Uterus (tissue), 4 donors: ENCODE measurements around the gene AZU1. TPM values are rescaled to one million over a fixed set of nuclear protein-coding genes. Genes with fewer than 3 reads are reported as not detected.
"Not testable (repeated sequence)": the region's sequence is repeated elsewhere in the genome, so short reads cannot be mapped to it uniquely, and the experiment has no call there.

Experiments used
- DNase-seq, 2 donors: peaks; one replicate each; pipeline ENCODE4 v3.0.0-alpha.2; 2019 to 2020
- H3K27ac ChIP-seq, 2 donors: fragments of 200-600 bp; sonication (generic); 1 replicate in 1 of 2; 2 replicates in 1 of 2; pipeline ENCODE4 v1.5.1; 2016 to 2018
- H3K27me3 ChIP-seq, 2 donors: fragments of 200-600 bp; sonication (generic); one replicate each; pipeline ENCODE4 v1.5.1; 2018 to 2019; ENCODE audit warnings: control low read depth in 1 of 2
- H3K36me3 ChIP-seq, 2 donors: fragments of 200-600 bp; sonication (generic); one replicate each; pipeline ENCODE4 v1.5.1; 2019; ENCODE audit warnings: control low read depth in 1 of 2
- H3K4me1 ChIP-seq, 2 donors: fragments of 200-600 bp; sonication (generic); one replicate each; pipeline ENCODE4 v1.5.1; 2018 to 2019; ENCODE audit warnings: control low read depth in 1 of 2
- H3K4me3 ChIP-seq, 2 donors: fragments of 200-600 bp; sonication (generic); 1 replicate in 1 of 2; 2 replicates in 1 of 2; pipeline ENCODE4 v1.5.1; 2018 to 2019; ENCODE audit warnings: mild to moderate bottlenecking in 1 of 2
- H3K9me3 ChIP-seq, 2 donors: fragments of 200-600 bp; sonication (generic); one replicate each; pipeline ENCODE4 v1.5.1; 2019; ENCODE audit warnings: control low read depth in 1 of 2
- POLR2A ChIP-seq, 2 donors: fragments of 450-650 bp; IDR thresholded peaks; one replicate each; pipeline ENCODE4 v1.6.1; 2016; ENCODE audit warnings: antibody characterized with exemption in 2 of 2, mild to moderate bottlenecking in 1 of 2, moderate library complexity in 1 of 2
- intact Hi-C: fragments of 100-400 bp; cut with DNase I; formaldehyde crosslinking; loops from one replicate; pipeline ENCODE4 v1.15.1; 2023; ENCODE audit warnings: low total_unique reads
- microRNA counts, 2 donors: library from miRNA; unstranded; fragments of <30 nt; microRNA quantifications; one replicate each; lab custom pipeline; 2016 to 2017
- microRNA-seq: library from miRNA; unstranded; fragments of <30 nt; microRNA quantifications from one replicate; pipeline ENCODE4, GENCODE V29; 2016; ENCODE audit warnings: borderline microRNAs expressed, borderline replicate concordance
- small RNA-seq: library from RNA; depleted of rRNA; stranded (forward); fragments of <200 nt; gene quantifications from one replicate; pipeline ENCODE3, GENCODE V24; 2016
- total RNA-seq, 4 donors: library from RNA; depleted of rRNA in 3 of 4; stranded (reverse); fragments of >200 nt in 3 of 4; gene quantifications; one replicate each; pipeline versions ENCODE4 v1.1.0 to v1.2.4, GENCODE V29; 2014 to 2023
- TF ChIP-seq, protein P1 (sequence below), 4 experiments: fragments of 200-600 bp in 2 of 4; fragments of 450-650 bp in 2 of 4; sonication (generic) in 2 of 4; IDR thresholded peaks; one replicate each; pipeline ENCODE4 v1.5.1; 2016 to 2019; ENCODE audit warnings: antibody characterized with exemption in 4 of 4, mild to moderate bottlenecking in 2 of 4, moderate library complexity in 1 of 4
- donor health status: DM: yes; HTN: yes; CAD: no.

AZU1 gene
- total RNA-seq, 4 donors from 2014 or later, result 0.85 to 2.6 TPM; not detected in 2

- no peak for TF ChIP-seq POLR2A (IDR thresholded peaks at IDR 0.05)
- TF ChIP-seq, protein P1, sequence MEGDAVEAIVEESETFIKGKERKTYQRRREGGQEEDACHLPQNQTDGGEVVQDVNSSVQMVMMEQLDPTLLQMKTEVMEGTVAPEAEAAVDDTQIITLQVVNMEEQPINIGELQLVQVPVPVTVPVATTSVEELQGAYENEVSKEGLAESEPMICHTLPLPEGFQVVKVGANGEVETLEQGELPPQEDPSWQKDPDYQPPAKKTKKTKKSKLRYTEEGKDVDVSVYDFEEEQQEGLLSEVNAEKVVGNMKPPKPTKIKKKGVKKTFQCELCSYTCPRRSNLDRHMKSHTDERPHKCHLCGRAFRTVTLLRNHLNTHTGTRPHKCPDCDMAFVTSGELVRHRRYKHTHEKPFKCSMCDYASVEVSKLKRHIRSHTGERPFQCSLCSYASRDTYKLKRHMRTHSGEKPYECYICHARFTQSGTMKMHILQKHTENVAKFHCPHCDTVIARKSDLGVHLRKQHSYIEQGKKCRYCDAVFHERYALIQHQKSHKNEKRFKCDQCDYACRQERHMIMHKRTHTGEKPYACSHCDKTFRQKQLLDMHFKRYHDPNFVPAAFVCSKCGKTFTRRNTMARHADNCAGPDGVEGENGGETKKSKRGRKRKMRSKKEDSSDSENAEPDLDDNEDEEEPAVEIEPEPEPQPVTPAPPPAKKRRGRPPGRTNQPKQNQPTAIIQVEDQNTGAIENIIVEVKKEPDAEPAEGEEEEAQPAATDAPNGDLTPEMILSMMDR (IDR thresholded peaks at IDR 0.05), result no peak
- Histone ChIP-seq H3K4me1 (peaks cover 0 to 8% of the 10 kb centered on the region in 2 donors), H3K36me3 (no peaks in the 10 kb centered on the region), H3K27ac (no peak overlapping the region), H3K9me3 (no peaks in the 10 kb centered on the region), H3K4me3 (no peak overlapping the region), H3K27me3 (no peaks in the 10 kb centered on the region)
- intact Hi-C loops, result no loop called here
- no peak for DNase-seq
These were observed 49.2 kb downstream of the AZU1 start for GRCh38 chr19:876780-877314.

GRCh38 chr19:877992-878660, 50.5 kb downstream of the AZU1 start:
- DNase-seq, intact Hi-C loops, H3K27me3 ChIP-seq, H3K4me1 ChIP-seq, H3K4me3 ChIP-seq, H3K27ac ChIP-seq, H3K9me3 ChIP-seq, H3K36me3 ChIP-seq: not testable (repeated sequence)

- DNase-seq, intact Hi-C loops, H3K27ac ChIP-seq, H3K27me3 ChIP-seq, H3K4me1 ChIP-seq, H3K4me3 ChIP-seq, H3K9me3 ChIP-seq, H3K36me3 ChIP-seq: not testable (repeated sequence)
These were observed 51.3 kb downstream of the AZU1 start for GRCh38 chr19:878751-879561.

GRCh38 chr19:879711-880438, 52.2 kb downstream of the AZU1 start:
- Histone ChIP-seq H3K9me3 (no peaks in the 10 kb centered on the region), H3K27me3 (no peaks in the 10 kb centered on the region), H3K4me3 (no peak overlapping the region), H3K36me3 (no peaks in the 10 kb centered on the region), H3K4me1 (no peaks in the 10 kb centered on the region), H3K27ac (no peak overlapping the region)
- DNase-seq, result no peak
- intact Hi-C loops, result no loop called here
- TF ChIP-seq, protein P1 (IDR thresholded peaks at IDR 0.05), result no peak

MicroRNAs encoded within 50 kb of the gene (microRNA counts, 767-probe panel; counts per million panel counts)
- microRNA hsa-miR-3187-3p (lab: Ali Mortazavi, UCI), result 0 counts per million in 2 donors

Small RNA genes lying within 50 kb of the gene (microRNA-seq; reads per million reads assigned to microRNA genes)
- gene MIR3187 (not detected), gene MIR4745 (not detected)

Small RNA genes lying within 50 kb of the gene (small RNA-seq; reads per million reads assigned to genes)
- gene MIR3187, result not detected

Other genes with a start within 250 kb of the AZU1 start
- gene HCN2, start 238.0 kb upstream of the AZU1 start, total RNA-seq, result under 1 TPM in 1 of 4 donors, not detected in 3; 0.83 TPM
- 10 to 100 TPM; 10.5 to 42.0 (median 24.1) TPM for gene POLRMT, start 194.3 kb upstream of the AZU1 start, total RNA-seq
- gene FGF22, start 188.0 kb upstream of the AZU1 start, total RNA-seq, result 1 to 10 TPM in 1 of 4 donors, not detected in 3; 1.4 TPM
- 10 to 100 TPM in 3 of 4 donors, 1 to 10 TPM in 1; 9.5 to 44.3 (median 18.2) TPM for gene RNF126, start 164.6 kb upstream of the AZU1 start, total RNA-seq
- gene FSTL3, start 151.4 kb upstream of the AZU1 start, total RNA-seq, result 10 to 100 TPM; 25.3 to 71.7 (median 37.3) TPM
- gene PRSS57, start 132.4 kb upstream of the AZU1 start, total RNA-seq, result not detected
- 10 to 100 TPM; 12.6 to 91.0 (median 42.2) TPM for gene PALM, start 118.9 kb upstream of the AZU1 start, total RNA-seq
- 1 to 10 TPM in 1 of 4 donors, under 1 TPM in 3; 0.26 to 5.5 (median 0.39) TPM for gene MISP, start 76.7 kb upstream of the AZU1 start, total RNA-seq
- 100 to 1,000 TPM in 2 of 4 donors, 10 to 100 TPM in 2; 45.0 to 278 (median 106) TPM for gene PTBP1, start 30.4 kb upstream of the AZU1 start, total RNA-seq
- gene PLPPR3, start 5.9 kb upstream of the AZU1 start, total RNA-seq, result 1 to 10 TPM in 1 of 4 donors, not detected in 3; 3.4 TPM
- gene PRTN3, start 13.2 kb downstream of the AZU1 start, total RNA-seq, result 1 to 10 TPM in 1 of 4 donors, not detected in 3; 2.9 TPM
- gene ELANE, start 24.5 kb downstream of the AZU1 start, total RNA-seq, result 1 to 10 TPM in 1 of 4 donors, not detected in 3; 3.4 TPM
- gene CFD, start 31.8 kb downstream of the AZU1 start, total RNA-seq, result 100 to 1,000 TPM in 1 of 4 donors, 10 to 100 TPM in 1, 1 to 10 TPM in 2; 3.2 to 233 (median 50.2) TPM
- gene MED16, start 65.3 kb downstream of the AZU1 start, total RNA-seq, result 10 to 100 TPM; 12.0 to 69.1 (median 43.1) TPM
- not detected for gene RNU6-9, start 65.6 kb downstream of the AZU1 start, total RNA-seq
- 10 to 100 TPM in 3 of 4 donors, 1 to 10 TPM in 1; 5.3 to 38.2 (median 21.2) TPM for gene R3HDM4, start 85.4 kb downstream of the AZU1 start, total RNA-seq
- gene KISS1R, start 89.5 kb downstream of the AZU1 start, total RNA-seq, result under 1 TPM in 1 of 4 donors, not detected in 3; 0.14 TPM
- gene ARID3A, start 98.2 kb downstream of the AZU1 start, total RNA-seq, result 10 to 100 TPM in 1 of 4 donors, 1 to 10 TPM in 3; 1.3 to 22.0 (median 3.8) TPM
- 10 to 100 TPM; 13.6 to 34.9 (median 17.3) TPM for gene WDR18, start 156.5 kb downstream of the AZU1 start, total RNA-seq
- under 1 TPM in 1 of 4 donors, not detected in 3; 0.48 TPM for gene GRIN3B, start 172.6 kb downstream of the AZU1 start, total RNA-seq
- 100 to 1,000 TPM in 1 of 4 donors, 10 to 100 TPM in 3; 47.4 to 164 (median 56.9) TPM for gene TMEM259, start 193.3 kb downstream of the AZU1 start, total RNA-seq
- gene RNU6-2, start 193.7 kb downstream of the AZU1 start, total RNA-seq, result not detected
- 100 to 1,000 TPM in 2 of 4 donors, 10 to 100 TPM in 2; 14.3 to 186 (median 88.5) TPM for gene CNN2, start 198.8 kb downstream of the AZU1 start, total RNA-seq
- 10 to 100 TPM in 1 of 4 donors, 1 to 10 TPM in 2, under 1 TPM in 1; 0.59 to 10.4 (median 2.7) TPM for gene ABCA7, start 212.3 kb downstream of the AZU1 start, total RNA-seq
- 100 to 1,000 TPM in 1 of 4 donors, 1 to 10 TPM in 3; 4.1 to 154 (median 8.6) TPM for gene ARHGAP45, start 239.3 kb downstream of the AZU1 start, total RNA-seq